Loucy (cell line): Measurements from ENCODE around the gene NTPCR.

ENCODE experiments used
- H2AFZ ChIP-seq: fragments of 200-600 bp; sonication (generic); 2 replicates; pipeline ENCODE4 v1.6.0; 2016; ENCODE audit warnings: antibody characterized with exemption, mild to moderate bottlenecking, low read length, moderate library complexity
- H3F3A ChIP-seq: fragments of 200-600 bp; 2 replicates; pipeline ENCODE4 v1.6.0; 2016; ENCODE audit warnings: antibody characterized with exemption, low read depth, mild to moderate bottlenecking
- H3K27me3 ChIP-seq: fragments of 200-600 bp; sonication (generic); 2 replicates; pipeline ENCODE4 v1.6.1; 2014; ENCODE audit warnings: low read length, mild to moderate bottlenecking; ENCODE audit not compliant: insufficient read depth, poor library complexity, severe bottlenecking
- H3K36me3 ChIP-seq: fragments of 200-600 bp; sonication (generic); 2 replicates; pipeline ENCODE4 v1.6.1; 2016; ENCODE audit warnings: low read length; ENCODE audit not compliant: insufficient read depth
- H3K4me1 ChIP-seq: fragments of 200-600 bp; sonication (generic); 2 replicates; pipeline ENCODE4 v1.5.1; 2014; ENCODE audit warnings: low read length, mild to moderate bottlenecking; ENCODE audit not compliant: insufficient read depth, poor library complexity, severe bottlenecking
- H3K4me2 ChIP-seq: fragments of 200-600 bp; sonication (generic); 2 replicates; pipeline ENCODE4 v1.6.0; 2014; ENCODE audit warnings: antibody characterized with exemption, low read length, low read depth, mild to moderate bottlenecking; ENCODE audit not compliant: poor library complexity, severe bottlenecking
- H3K4me3 ChIP-seq: fragments of 200-600 bp; sonication (generic); 2 replicates; pipeline ENCODE4 v1.5.1; 2014; ENCODE audit warnings: low read length, mild to moderate bottlenecking, mixed read lengths; ENCODE audit not compliant: poor library complexity, severe bottlenecking
- H3K79me2 ChIP-seq: fragments of 200-600 bp; sonication (generic); 2 replicates; pipeline ENCODE4 v1.6.1; 2014; ENCODE audit warnings: low read length; ENCODE audit not compliant: insufficient read depth
- H3K9ac ChIP-seq: fragments of 200-600 bp; sonication (generic); 2 replicates; pipeline ENCODE4 v1.6.0; 2014; ENCODE audit warnings: mild to moderate bottlenecking, low read depth, low read length, moderate library complexity; ENCODE audit not compliant: poor library complexity, severe bottlenecking
- H3K9me2 ChIP-seq: fragments of 200-600 bp; sonication (generic); replicated peaks from 2 replicates; pipeline ENCODE4 v1.6.1; 2016; ENCODE audit warnings: low read depth, low read length, mixed read lengths
- H3K9me3 ChIP-seq: fragments of 200-600 bp; sonication (generic); 2 replicates; pipeline ENCODE4 v1.6.1; 2014; ENCODE audit warnings: mild to moderate bottlenecking, antibody characterized with exemption, low read length, low read depth; ENCODE audit not compliant: insufficient read depth
- H4K20me1 ChIP-seq: fragments of 200-600 bp; sonication (generic); 2 replicates; pipeline ENCODE4 v1.6.0; 2014; ENCODE audit warnings: antibody characterized with exemption, low read length, mild to moderate bottlenecking; ENCODE audit not compliant: insufficient read depth, poor library complexity, severe bottlenecking
- CTCF ChIP-seq: fragments of 200-600 bp; sonication (generic); conservative IDR thresholded peaks from 2 replicates; pipeline ENCODE4 v1.5.1; 2014; ENCODE audit warnings: mild to moderate bottlenecking, antibody characterized with exemption, low read length
- EZH2phosphoT487 ChIP-seq: fragments of 200-600 bp; IDR thresholded peaks from 2 replicates; pipeline ENCODE4 v1.6.1; 2018; ENCODE audit warnings: antibody characterized with exemption, mild to moderate bottlenecking, moderate library complexity, borderline replicate concordance

NTPCR gene

GRCh38 chr1:232978091-232978634, 27.8 kb downstream of the NTPCR start:
- peak overlapping the region; percentile 23 for H3K4me2 ChIP-seq
- TF ChIP-seq CTCF (no peak), EZH2phosphoT487 (no peak)
- no peaks in the 10 kb centered on the region for H3K9me2 ChIP-seq
- peak overlapping the region; percentile 8 for H3K9ac ChIP-seq
- peaks cover 20% of the 10 kb centered on the region for H3K4me1 ChIP-seq
- no peaks in the 10 kb centered on the region for H3F3A ChIP-seq
- no peaks in the 10 kb centered on the region for H3K79me2 ChIP-seq
- H3K36me3 ChIP-seq = peaks cover 38% of the 10 kb centered on the region
- H3K27me3 ChIP-seq = no peaks in the 10 kb centered on the region
- no peak overlapping the region for H2AFZ ChIP-seq
- no peaks in the 10 kb centered on the region for H4K20me1 ChIP-seq
- H3K9me3 ChIP-seq = peaks cover 17% of the 10 kb centered on the region
- H3K4me3 ChIP-seq = no peak overlapping the region

- no peak overlapping the region for H3K4me3 ChIP-seq
- H3K4me2 ChIP-seq = peak overlapping the region; percentile 23
- H4K20me1 ChIP-seq = no peaks in the 10 kb centered on the region
- peaks cover 10% of the 10 kb centered on the region for H3K9me3 ChIP-seq
- no peaks in the 10 kb centered on the region for H3K27me3 ChIP-seq
- H3K4me1 ChIP-seq = peaks cover 20% of the 10 kb centered on the region
- no peak overlapping the region for H2AFZ ChIP-seq
- peak overlapping the region; percentile 8 for H3K9ac ChIP-seq
- H3F3A ChIP-seq = no peaks in the 10 kb centered on the region
- H3K79me2 ChIP-seq = no peaks in the 10 kb centered on the region
- no peaks in the 10 kb centered on the region for H3K9me2 ChIP-seq
- no peak for TF ChIP-seq EZH2phosphoT487
- no peak for TF ChIP-seq CTCF
- H3K36me3 ChIP-seq = peaks cover 31% of the 10 kb centered on the region
These were observed 28.4 kb downstream of the NTPCR start for GRCh38 chr1:232978815-232979214.

GRCh38 chr1:232979558-232979957, 29.1 kb downstream of the NTPCR start:
- Histone ChIP-seq H3K9ac (no peak overlapping the region), H3K9me3 (peaks cover 3% of the 10 kb centered on the region; the same call in 1 of the 2 replicates), H4K20me1 (no peaks in the 10 kb centered on the region), H3K4me3 (no peak overlapping the region), H3F3A (no peaks in the 10 kb centered on the region), H3K4me2 (no peak overlapping the region), H2AFZ (no peak overlapping the region), H3K79me2 (no peaks in the 10 kb centered on the region), H3K9me2 (no peaks in the 10 kb centered on the region), H3K36me3 (peaks cover 24% of the 10 kb centered on the region), H3K27me3 (no peaks in the 10 kb centered on the region), H3K4me1 (peaks cover 23% of the 10 kb centered on the region)
- TF ChIP-seq CTCF (no peak), EZH2phosphoT487 (no peak)
